Esophagus squamous epithelium (tissue), 5 donors: ENCODE data around the gene ITGA11. TPM values are rescaled to one million over a fixed set of nuclear protein-coding genes. Genes with fewer than 3 reads are reported as not detected.

ENCODE experiments used
- DNase-seq: peaks from one replicate; lab custom pipeline; 2025; lab: John Stamatoyannopoulos, UW
- H3K27ac ChIP-seq, 4 donors: fragments of 200-600 bp; sonication (generic); one replicate each; pipeline ENCODE4 v1.5.1; 2016 to 2019; ENCODE audit warnings: mild to moderate bottlenecking in 1 of 4
- H3K27me3 ChIP-seq, 4 donors: fragments of 200-600 bp; sonication (generic); 1 replicate in 3 of 4; 2 replicates in 1 of 4; pipeline versions ENCODE4 v1.5.1 to v1.6.0; 2017 to 2021; ENCODE audit warnings: antibody characterized with exemption in 1 of 4
- H3K36me3 ChIP-seq, 3 donors: fragments of 200-600 bp; sonication (generic); one replicate each; pipeline ENCODE4 v1.5.1; 2016 to 2019
- H3K4me1 ChIP-seq, 3 donors: fragments of 200-600 bp; sonication (generic); one replicate each; pipeline ENCODE4 v1.5.1; 2017 to 2019
- H3K4me3 ChIP-seq, 4 donors: fragments of 200-600 bp; sonication (generic); 1 replicate in 3 of 4; 2 replicates in 1 of 4; pipeline ENCODE4 v1.5.1; 2016 to 2019; ENCODE audit warnings: mild to moderate bottlenecking in 2 of 4, moderate library complexity in 1 of 4
- H3K9me3 ChIP-seq, 3 donors: fragments of 200-600 bp; sonication (generic); one replicate each; pipeline ENCODE4 v1.5.1; 2016 to 2019
- POLR2A ChIP-seq, 4 donors: fragments of 450-650 bp; IDR thresholded peaks; one replicate each; pipeline ENCODE4 v1.6.1; 2017; ENCODE audit warnings: antibody characterized with exemption in 4 of 4, mild to moderate bottlenecking in 4 of 4, moderate library complexity in 3 of 4
- WGBS, 2 donors: methylation state at CpG; one replicate each; pipeline ENCODE4 v1.1.5; 2018; 5-methylcytosine and 5-hydroxymethylcytosine counted together
- intact Hi-C: fragments of 100-400 bp; cut with DNase I; formaldehyde crosslinking; loops from one replicate; pipeline ENCODE4 v1.15.0; 2022
- total RNA-seq, 4 donors: library from RNA; depleted of rRNA; stranded (reverse); fragments of >200 nt; gene quantifications; one replicate each; pipeline ENCODE4 v1.1.0, GENCODE V29; 2016
- TF ChIP-seq, protein P1 (sequence below), 6 experiments: fragments of 450-650 bp in 4 of 6; fragments of 200-600 bp in 2 of 6; sonication (generic) in 2 of 6; IDR thresholded peaks; one replicate each; pipeline ENCODE4 v1.5.1; 2016 to 2019; ENCODE audit warnings: antibody characterized with exemption in 6 of 6, mild to moderate bottlenecking in 4 of 6, moderate library complexity in 4 of 6
- donor health status: DM: yes; HTN: yes; CAD: no.

The ITGA11 gene
- total RNA-seq, 4 donors from 2014 or later: 0.19 to 2.9 (median 0.81) TPM

DNA sequence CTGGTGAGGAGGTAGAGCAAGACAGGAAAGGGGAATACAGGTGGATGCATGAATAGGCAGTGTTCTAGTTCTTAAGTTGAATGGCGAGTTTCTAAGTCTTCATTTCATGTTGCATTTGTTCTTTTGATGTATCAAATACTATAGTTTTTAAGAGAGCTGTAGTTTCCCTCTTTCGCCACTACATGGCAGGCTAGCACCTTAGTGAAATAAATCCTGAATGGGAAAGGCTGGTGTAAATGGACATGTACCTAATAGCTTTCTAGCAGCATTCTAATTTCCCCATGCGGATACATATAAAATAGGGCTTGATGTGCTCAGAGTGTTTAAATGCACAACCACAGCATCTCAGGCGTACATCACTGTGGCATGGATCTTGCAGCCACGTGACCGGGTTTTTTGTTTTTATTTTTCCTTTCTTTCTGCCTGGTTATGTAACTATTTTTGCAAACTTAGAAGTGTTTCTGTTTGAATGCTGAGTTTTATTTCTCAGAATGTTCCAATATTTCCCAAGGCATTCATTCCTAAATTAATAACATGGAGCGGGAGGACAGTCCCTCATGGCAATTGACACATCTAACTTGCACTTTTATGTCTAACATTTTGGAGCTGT is 178.9 kb downstream of the ITGA11 start:
- H3K4me1 ChIP-seq: peaks cover 0 to 31% (median 14%) of the 10 kb centered on the region in 3 donors
- no peaks in the 10 kb centered on the region for H3K27me3 ChIP-seq
- no peak overlapping the region for H3K27ac ChIP-seq
- no peak for DNase-seq
- H3K4me3 ChIP-seq: no peak overlapping the region
- H3K36me3 ChIP-seq: no peaks in the 10 kb centered on the region
- TF ChIP-seq POLR2A (IDR thresholded peaks at IDR 0.05): no peak
- TF ChIP-seq, protein P1, sequence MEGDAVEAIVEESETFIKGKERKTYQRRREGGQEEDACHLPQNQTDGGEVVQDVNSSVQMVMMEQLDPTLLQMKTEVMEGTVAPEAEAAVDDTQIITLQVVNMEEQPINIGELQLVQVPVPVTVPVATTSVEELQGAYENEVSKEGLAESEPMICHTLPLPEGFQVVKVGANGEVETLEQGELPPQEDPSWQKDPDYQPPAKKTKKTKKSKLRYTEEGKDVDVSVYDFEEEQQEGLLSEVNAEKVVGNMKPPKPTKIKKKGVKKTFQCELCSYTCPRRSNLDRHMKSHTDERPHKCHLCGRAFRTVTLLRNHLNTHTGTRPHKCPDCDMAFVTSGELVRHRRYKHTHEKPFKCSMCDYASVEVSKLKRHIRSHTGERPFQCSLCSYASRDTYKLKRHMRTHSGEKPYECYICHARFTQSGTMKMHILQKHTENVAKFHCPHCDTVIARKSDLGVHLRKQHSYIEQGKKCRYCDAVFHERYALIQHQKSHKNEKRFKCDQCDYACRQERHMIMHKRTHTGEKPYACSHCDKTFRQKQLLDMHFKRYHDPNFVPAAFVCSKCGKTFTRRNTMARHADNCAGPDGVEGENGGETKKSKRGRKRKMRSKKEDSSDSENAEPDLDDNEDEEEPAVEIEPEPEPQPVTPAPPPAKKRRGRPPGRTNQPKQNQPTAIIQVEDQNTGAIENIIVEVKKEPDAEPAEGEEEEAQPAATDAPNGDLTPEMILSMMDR (IDR thresholded peaks at IDR 0.05): peak; percentile 68 to 94 (median 90)
- intact Hi-C loops: loop anchor here (5.0 to 10.0 kb wide), 2 partner anchors 54 to 132 kb away; no protein-coding TSS in a partner anchor
- 12 to 14% methylated on average over 7 of the region's 7 CpGs for WGBS, 2 donors
- H3K9me3 ChIP-seq: no peaks in the 10 kb centered on the region

DNA sequence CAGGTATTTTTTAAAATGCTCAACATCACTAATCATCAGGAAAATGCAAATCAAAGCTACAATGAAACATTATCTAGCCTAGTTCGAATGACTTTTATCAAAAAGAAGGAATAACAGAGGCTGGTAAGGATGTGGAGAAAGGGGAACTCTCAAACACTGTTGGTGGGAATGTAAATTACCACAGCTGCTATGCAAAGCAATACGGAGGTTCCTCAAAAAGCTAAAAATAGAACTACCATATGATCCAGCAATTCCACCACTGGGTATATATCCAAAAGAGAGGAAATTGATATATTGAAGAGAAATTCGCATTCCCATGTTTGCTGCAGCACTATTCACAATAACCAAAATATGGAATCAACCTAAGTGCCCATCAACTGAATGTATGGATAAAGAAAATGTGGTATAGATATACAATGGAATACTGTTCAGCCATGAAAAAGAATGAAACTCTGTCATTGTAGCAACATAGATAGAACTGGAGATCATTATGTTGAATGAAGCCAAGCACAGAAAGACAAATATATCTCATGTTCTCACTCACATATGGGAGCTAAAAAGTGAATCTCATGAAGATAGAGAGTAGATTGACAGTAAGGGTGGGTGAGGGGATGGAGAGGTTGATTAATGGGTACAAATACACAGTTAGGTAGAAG is 182.8 kb downstream of the ITGA11 start:
- 52 to 58% methylated on average over 3 of the region's 3 CpGs for WGBS, 2 donors
- peaks cover 0 to 5% (median 0%) of the 10 kb centered on the region in 3 donors for H3K9me3 ChIP-seq
- H3K27ac ChIP-seq: no peak overlapping the region
- no peak for DNase-seq
- intact Hi-C loops: no loop called here
- no peaks in the 10 kb centered on the region for H3K36me3 ChIP-seq
- TF ChIP-seq, protein P1 (IDR thresholded peaks at IDR 0.05): no peak
- no peak for TF ChIP-seq POLR2A (IDR thresholded peaks at IDR 0.05)
- no peaks in the 10 kb centered on the region for H3K27me3 ChIP-seq
- H3K4me3 ChIP-seq: no peak overlapping the region
- H3K4me1 ChIP-seq: peaks cover 0 to 9% (median 3%) of the 10 kb centered on the region in 3 donors

Other genes with a start within 250 kb of the ITGA11 start
- 1 to 10 TPM; 1.6 to 5.3 (median 3.3) TPM for gene CALML4, start 226.8 kb downstream of the ITGA11 start, total RNA-seq
- 10 to 100 TPM; 13.2 to 30.8 (median 24.4) TPM for gene CLN6, start 202.4 kb downstream of the ITGA11 start, total RNA-seq
- gene FEM1B, start 154.4 kb downstream of the ITGA11 start, total RNA-seq: 10 to 100 TPM; 32.3 to 64.4 (median 46.8) TPM
- gene CORO2B, start 146.8 kb upstream of the ITGA11 start, total RNA-seq: 1 to 10 TPM in 1 of 4 donors, under 1 TPM in 2, not detected in 1; 0.19 to 2.3 (median 0.22) TPM